Measurements from ENCODE around the gene PARD3B.

PARD3B gene

GRCh38 chr2:204505946-204506345, 39.3 kb upstream of the PARD3B start:
- no peak for DNase-seq (ENCODE audit: low read depth in 1 of 2, low spot score in 1 of 2)
- Histone ChIP-seq H3K27ac (replicated peaks) (no peak overlapping the region), H3K4me3 (replicated peaks; ENCODE audit: insufficient read depth, low read length) (no peak overlapping the region), H3K27me3 (ENCODE audit: insufficient read depth, poor library complexity, severe bottlenecking) (no peaks in the 10 kb centered on the region)
- no peak for TF ChIP-seq CTCF (IDR thresholded peaks at IDR 0.05; ENCODE audit: insufficient read depth, low read length)
- no peak for TF ChIP-seq SPI1 (IDR thresholded peaks at IDR 0.05; ENCODE audit: borderline replicate concordance, low read depth)
- TF ChIP-seq POLR2AphosphoS5 (IDR thresholded peaks at IDR 0.05; ENCODE audit: low read depth): no peak
- TF ChIP-seq GABPA (IDR thresholded peaks at IDR 0.05; ENCODE audit: low read depth): no peak
- no peak for TF ChIP-seq REST (IDR thresholded peaks at IDR 0.05; ENCODE audit: insufficient replicate concordance, low read depth)

GRCh38 chr2:204507636-204508035, 37.6 kb upstream of the PARD3B start:
- TF ChIP-seq CTCF (IDR thresholded peaks at IDR 0.05; ENCODE audit: insufficient read depth, low read length) (no peak), SPI1 (IDR thresholded peaks at IDR 0.05; ENCODE audit: borderline replicate concordance, low read depth) (no peak), REST (IDR thresholded peaks at IDR 0.05; ENCODE audit: insufficient replicate concordance, low read depth) (no peak), GABPA (IDR thresholded peaks at IDR 0.05; ENCODE audit: low read depth) (no peak), POLR2AphosphoS5 (IDR thresholded peaks at IDR 0.05; ENCODE audit: low read depth) (no peak)
- no peak overlapping the region for H3K4me3 ChIP-seq (replicated peaks; ENCODE audit: insufficient read depth, low read length)
- no peak overlapping the region for H3K27ac ChIP-seq (replicated peaks)
- DNase-seq (ENCODE audit: low read depth in 1 of 2, low spot score in 1 of 2): no peak
- no peaks in the 10 kb centered on the region for H3K27me3 ChIP-seq (ENCODE audit: insufficient read depth, poor library complexity, severe bottlenecking)

- Histone ChIP-seq H3K4me3 (replicated peaks; ENCODE audit: insufficient read depth, low read length) (no peak overlapping the region), H3K27ac (replicated peaks) (no peak overlapping the region), H3K27me3 (ENCODE audit: insufficient read depth, poor library complexity, severe bottlenecking) (no peaks in the 10 kb centered on the region)
- TF ChIP-seq CTCF (IDR thresholded peaks at IDR 0.05; ENCODE audit: insufficient read depth, low read length) (no peak), REST (IDR thresholded peaks at IDR 0.05; ENCODE audit: insufficient replicate concordance, low read depth) (no peak), POLR2AphosphoS5 (IDR thresholded peaks at IDR 0.05; ENCODE audit: low read depth) (no peak), GABPA (IDR thresholded peaks at IDR 0.05; ENCODE audit: low read depth) (no peak), SPI1 (IDR thresholded peaks at IDR 0.05; ENCODE audit: borderline replicate concordance, low read depth) (no peak)
- DNase-seq (ENCODE audit: low read depth in 1 of 2, low spot score in 1 of 2): no peak
Observed at GRCh38 chr2:204510709-204511420, 34.4 kb upstream of the PARD3B start.
